IMR-90 (cell line): ENCODE measurements around the gene PITRM1. TPM values are rescaled to one million over a fixed set of nuclear protein-coding genes. Genes with fewer than 3 reads are reported as not detected.

ENCODE experiments used
- ATAC-seq: fragments of 200-7000 bp; cut with Tn5 transposase; 2 replicates; pipeline ENCODE4 v1.9.1; 2020; ENCODE audit warnings: low read depth, mild to moderate bottlenecking, moderate library complexity
- BruUV-seq: library from RNA; stranded (reverse); fragments of 400-500 nt; replicated peaks from 2 replicates; lab custom pipeline; 2021; lab: Mats Ljungman, UMichigan
- CTCF ChIA-PET: fragments of 300-600 bp; formaldehyde crosslinking; extraction: SDS; loops from one replicate; lab custom pipeline; 2021; ENCODE audit warnings: antibody characterized with exemption; lab: Yijun Ruan, JAX
- POLR2A ChIA-PET: fragments of 300-600 bp; sonication (Branson Sonifier 250); formaldehyde crosslinking; loops from one replicate; lab custom pipeline; 2022; ENCODE audit warnings: antibody characterized with exemption; ENCODE audit not compliant: unreplicated experiment; lab: Charles Lee
- DNase-seq: peaks from one replicate; pipeline ENCODE4 v3.0.0; 2013
- H2AFZ ChIP-seq: replicated peaks from 2 replicates; pipeline ENCODE3; 2013; ENCODE audit warnings: low read length, mild to moderate bottlenecking; ENCODE audit not compliant: poor library complexity
- H2AK5ac ChIP-seq: 2 replicates; pipeline ENCODE4 v1.6.1; 2013; ENCODE audit warnings: low read depth, low read length, inconsistent platforms
- H2AK9ac ChIP-seq: replicated peaks from 2 replicates; pipeline ENCODE3; 2013; ENCODE audit warnings: mild to moderate bottlenecking, low read depth, low read length, moderate library complexity; ENCODE audit not compliant: poor library complexity
- H2BK120ac ChIP-seq: 2 replicates; pipeline ENCODE4 v1.6.1; 2013; ENCODE audit warnings: low read depth, low read length, inconsistent platforms
- H2BK15ac ChIP-seq: 3 replicates; pipeline ENCODE4 v1.6.1; 2013; ENCODE audit warnings: low read depth, low read length, inconsistent platforms
- H2BK20ac ChIP-seq: 2 replicates; pipeline ENCODE4 v1.6.1; 2013; ENCODE audit warnings: low read depth, mild to moderate bottlenecking, inconsistent platforms, low read length, moderate library complexity
- H2BK5ac ChIP-seq: 2 replicates; pipeline ENCODE4 v1.6.1; 2013; ENCODE audit warnings: mild to moderate bottlenecking, low read depth, low read length, inconsistent platforms; ENCODE audit not compliant: poor library complexity, severe bottlenecking
- H3K14ac ChIP-seq: replicated peaks from 2 replicates; pipeline ENCODE4 v1.6.1; 2013; ENCODE audit warnings: low read depth, low read length, inconsistent platforms
- H3K18ac ChIP-seq: 2 replicates; pipeline ENCODE4 v1.6.1; 2013; ENCODE audit warnings: low read depth, low read length, control low read depth
- H3K23ac ChIP-seq: 2 replicates; pipeline ENCODE4 v1.6.1; 2013; ENCODE audit warnings: low read depth, low read length, inconsistent platforms
- H3K27ac ChIP-seq: 2 replicates; pipeline ENCODE4 v1.5.1; 2013; ENCODE audit warnings: mild to moderate bottlenecking, control low read depth, low read length; ENCODE audit not compliant: insufficient read depth
- H3K27me3 ChIP-seq: 2 replicates; pipeline ENCODE4 v1.6.1; 2013; ENCODE audit warnings: low read length; ENCODE audit not compliant: control insufficient read depth, insufficient read depth
- H3K36me3 ChIP-seq: 2 replicates; pipeline ENCODE4 v1.6.1; 2013; ENCODE audit warnings: low read length, mixed read lengths; ENCODE audit not compliant: control insufficient read depth, insufficient read depth
- H3K4ac ChIP-seq: 2 replicates; pipeline ENCODE4 v1.6.1; 2013; ENCODE audit warnings: low read depth, low read length, inconsistent platforms
- H3K4me1 ChIP-seq: 2 replicates; pipeline ENCODE4 v1.6.1; 2013; ENCODE audit warnings: low read length, mixed read lengths; ENCODE audit not compliant: control insufficient read depth, insufficient read depth
- H3K4me2 ChIP-seq: 2 replicates; pipeline ENCODE4 v1.6.1; 2013; ENCODE audit warnings: low read depth, mild to moderate bottlenecking, control low read depth, low read length, moderate library complexity
- H3K4me3 ChIP-seq: 2 replicates; pipeline ENCODE4 v1.5.1; 2013; ENCODE audit warnings: low read depth, mild to moderate bottlenecking, control low read depth, low read length, moderate library complexity; ENCODE audit not compliant: insufficient read depth
- H3K56ac ChIP-seq: 2 replicates; pipeline ENCODE4 v1.6.1; 2013; ENCODE audit warnings: low read length, inconsistent platforms; ENCODE audit not compliant: insufficient read depth; ENCODE audit errors: extremely low read depth
- H3K79me1 ChIP-seq, 2 experiments: 2 replicates each; pipeline ENCODE4 v1.6.1; 2013; ENCODE audit warnings: low read length in 2 of 2, inconsistent platforms in 1 of 2, low read depth in 1 of 2
- H3K9ac ChIP-seq: 2 replicates; pipeline ENCODE4 v1.6.1; 2013; ENCODE audit warnings: low read depth, low read length, control low read depth
- H3K9me1 ChIP-seq: 2 replicates; pipeline ENCODE4 v1.6.1; 2013; ENCODE audit warnings: low read length, inconsistent platforms; ENCODE audit not compliant: insufficient read depth
- H3K9me3 ChIP-seq: 2 replicates; pipeline ENCODE4 v1.6.1; 2013; ENCODE audit warnings: low read length; ENCODE audit not compliant: control insufficient read depth, insufficient read depth
- H4K20me1 ChIP-seq: 2 replicates; pipeline ENCODE4 v1.6.1; 2013; ENCODE audit warnings: low read length, inconsistent platforms; ENCODE audit not compliant: insufficient read depth
- H4K5ac ChIP-seq: 2 replicates; pipeline ENCODE4 v1.6.1; 2013; ENCODE audit warnings: mild to moderate bottlenecking, low read depth, low read length, control low read depth
- H4K8ac ChIP-seq, 2 experiments: 2 replicates each; pipeline ENCODE4 v1.6.1; 2013; ENCODE audit warnings: low read depth in 2 of 2, low read length in 2 of 2, control low read depth in 1 of 2, inconsistent platforms in 1 of 2
- H4K91ac ChIP-seq: 2 replicates; pipeline ENCODE4 v1.6.1; 2013; ENCODE audit warnings: low read depth, low read length, inconsistent platforms; ENCODE audit not compliant: insufficient read depth
- BHLHE40 ChIP-seq: fragments of 150-350 bp; IDR thresholded peaks from 2 replicates; pipeline ENCODE4 v1.6.1; 2016; ENCODE audit warnings: mild to moderate bottlenecking, low read depth, low read length
- CEBPB ChIP-seq: IDR thresholded peaks from 2 replicates; pipeline ENCODE4 v1.6.1; 2012; ENCODE audit warnings: low read depth, low read length, improper control_type of control experiment
- CHD1 ChIP-seq: IDR thresholded peaks from 2 replicates; pipeline ENCODE4 v1.6.1; 2012; ENCODE audit warnings: low read depth, low read length, improper control_type of control experiment
- MAFK ChIP-seq: IDR thresholded peaks from 2 replicates; pipeline ENCODE4 v1.6.1; 2012; ENCODE audit warnings: low read depth, low read length, improper control_type of control experiment
- MAZ ChIP-seq: IDR thresholded peaks from 2 replicates; pipeline ENCODE4 v1.6.1; 2012; ENCODE audit warnings: low read depth, mild to moderate bottlenecking, low read length, improper control_type of control experiment, moderate library complexity, borderline replicate concordance
- MXI1 ChIP-seq: IDR thresholded peaks from 2 replicates; pipeline ENCODE4 v1.6.1; 2012; ENCODE audit warnings: low read depth, mild to moderate bottlenecking, low read length, moderate library complexity, borderline replicate concordance
- POLR2A ChIP-seq: IDR thresholded peaks from 2 replicates; pipeline ENCODE4 v1.6.1; 2012; ENCODE audit warnings: mild to moderate bottlenecking, low read depth, low read length
- RAD21 ChIP-seq: IDR thresholded peaks from 2 replicates; pipeline ENCODE4 v1.6.1; 2012; ENCODE audit warnings: low read length, improper control_type of control experiment
- RFX5 ChIP-seq: IDR thresholded peaks from 2 replicates; pipeline ENCODE4 v1.8.0; 2012; ENCODE audit warnings: low read depth, mild to moderate bottlenecking, low read length, moderate library complexity
- WGBS, 2 experiments: methylation state at CpG; one replicate each; pipeline versions ENCODE4 v1.1.5 to v1.1.7; 2013; ENCODE audit warnings: missing lambda C conversion rate in 2 of 2; ENCODE audit not compliant: insufficient read length in 1 of 2; ENCODE audit errors: extremely low coverage in 2 of 2; 5-methylcytosine and 5-hydroxymethylcytosine counted together
- dilution Hi-C: fragments of 300-500 bp; cut with HindIII; formaldehyde crosslinking; loops from one replicate; pipeline ENCODE4 v1.14.3; 2018; ENCODE audit warnings: low sequenced_read_pairs; ENCODE audit not compliant: unreplicated experiment
- in situ Hi-C: fragments of 300-500 bp; cut with MboI; formaldehyde crosslinking; loops from 3 replicates; pipeline ENCODE4 v1.14.3; 2019; ENCODE audit warnings: low sequenced_read_pairs, inconsistent platforms, mixed read lengths
- intact Hi-C: fragments of 100-400 bp; cut with micrococcal nuclease; formaldehyde crosslinking; loops from 2 replicates; pipeline ENCODE4 v1.10.0; 2022
- polyA plus RNA-seq, 3 experiments: library from polyadenylated mRNA; depleted of rRNA; stranded (reverse); fragments of >200 nt; gene quantifications; 2 replicates each; pipeline ENCODE4 v1.2.3, GENCODE V29; 2012; ENCODE audit warnings: low replicate concordance in 1 of 3
- total RNA-seq: library from RNA; depleted of rRNA; stranded (reverse); fragments of >200 nt; gene quantifications from 2 replicates; pipeline ENCODE4 v1.2.3, GENCODE V29; 2012
- TF ChIP-seq, protein P1 (sequence below): conservative IDR thresholded peaks from 2 replicates; pipeline ENCODE4 v1.5.1; 2012; ENCODE audit warnings: mild to moderate bottlenecking, low read depth, low read length, improper control_type of control experiment
- TF ChIP-seq, protein P2 (sequence below): fragments of 150-350 bp; IDR thresholded peaks from 2 replicates; pipeline ENCODE4 v1.6.1; 2016; ENCODE audit warnings: low read depth, mild to moderate bottlenecking, low read length, moderate library complexity, borderline replicate concordance

The PITRM1 gene
- total and polyA plus RNA-seq, 2 of the 4 experiments (the other 2 are of a cell fraction), result 97.1 to 124 TPM

DNA sequence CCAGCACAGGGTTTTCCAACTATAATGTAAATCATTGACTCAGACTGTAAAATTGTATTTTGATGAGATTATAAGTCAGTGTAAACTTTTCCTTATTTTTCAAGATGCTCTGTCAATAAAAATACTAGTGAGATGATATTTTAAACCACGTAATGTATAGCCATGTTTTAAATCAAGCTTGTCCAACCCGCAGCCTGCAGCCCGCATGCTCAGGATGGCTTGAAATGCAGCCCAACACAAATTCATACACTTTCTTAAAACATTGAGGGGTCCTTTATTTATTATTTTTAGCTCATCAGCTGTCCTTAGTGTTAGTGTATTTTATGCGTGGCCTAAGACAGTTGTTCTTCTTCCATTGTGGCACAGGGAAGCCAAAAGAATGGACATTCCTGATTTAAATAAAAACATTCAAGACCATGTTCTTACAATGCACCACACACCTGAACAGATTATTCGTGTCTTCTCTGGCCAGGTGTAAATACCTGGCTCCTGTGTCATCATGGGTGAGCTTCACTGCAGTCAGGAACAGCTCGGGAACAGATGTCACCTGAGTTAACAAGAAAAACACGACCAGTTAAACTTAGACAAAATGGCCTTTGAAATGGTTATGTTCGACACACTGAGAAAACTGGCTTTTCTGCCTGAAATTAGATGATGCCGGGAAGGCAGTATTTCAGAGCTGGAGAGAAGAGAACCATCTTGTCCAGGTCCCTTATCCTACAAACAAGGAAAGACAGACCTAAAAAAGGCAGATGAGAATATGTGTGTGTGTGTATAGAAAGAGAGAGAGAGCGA is 5.9 kb downstream of the PITRM1 start:
- no peak for TF ChIP-seq RAD21
- TF ChIP-seq, protein P1, sequence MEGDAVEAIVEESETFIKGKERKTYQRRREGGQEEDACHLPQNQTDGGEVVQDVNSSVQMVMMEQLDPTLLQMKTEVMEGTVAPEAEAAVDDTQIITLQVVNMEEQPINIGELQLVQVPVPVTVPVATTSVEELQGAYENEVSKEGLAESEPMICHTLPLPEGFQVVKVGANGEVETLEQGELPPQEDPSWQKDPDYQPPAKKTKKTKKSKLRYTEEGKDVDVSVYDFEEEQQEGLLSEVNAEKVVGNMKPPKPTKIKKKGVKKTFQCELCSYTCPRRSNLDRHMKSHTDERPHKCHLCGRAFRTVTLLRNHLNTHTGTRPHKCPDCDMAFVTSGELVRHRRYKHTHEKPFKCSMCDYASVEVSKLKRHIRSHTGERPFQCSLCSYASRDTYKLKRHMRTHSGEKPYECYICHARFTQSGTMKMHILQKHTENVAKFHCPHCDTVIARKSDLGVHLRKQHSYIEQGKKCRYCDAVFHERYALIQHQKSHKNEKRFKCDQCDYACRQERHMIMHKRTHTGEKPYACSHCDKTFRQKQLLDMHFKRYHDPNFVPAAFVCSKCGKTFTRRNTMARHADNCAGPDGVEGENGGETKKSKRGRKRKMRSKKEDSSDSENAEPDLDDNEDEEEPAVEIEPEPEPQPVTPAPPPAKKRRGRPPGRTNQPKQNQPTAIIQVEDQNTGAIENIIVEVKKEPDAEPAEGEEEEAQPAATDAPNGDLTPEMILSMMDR, result no peak
- TF ChIP-seq CEBPB, result no peak
- no peak for TF ChIP-seq POLR2A
- no peak for TF ChIP-seq MAZ
- TF ChIP-seq CHD1, result no peak
- TF ChIP-seq MAFK, result no peak
- TF ChIP-seq BHLHE40, result no peak
- TF ChIP-seq, protein P2, sequence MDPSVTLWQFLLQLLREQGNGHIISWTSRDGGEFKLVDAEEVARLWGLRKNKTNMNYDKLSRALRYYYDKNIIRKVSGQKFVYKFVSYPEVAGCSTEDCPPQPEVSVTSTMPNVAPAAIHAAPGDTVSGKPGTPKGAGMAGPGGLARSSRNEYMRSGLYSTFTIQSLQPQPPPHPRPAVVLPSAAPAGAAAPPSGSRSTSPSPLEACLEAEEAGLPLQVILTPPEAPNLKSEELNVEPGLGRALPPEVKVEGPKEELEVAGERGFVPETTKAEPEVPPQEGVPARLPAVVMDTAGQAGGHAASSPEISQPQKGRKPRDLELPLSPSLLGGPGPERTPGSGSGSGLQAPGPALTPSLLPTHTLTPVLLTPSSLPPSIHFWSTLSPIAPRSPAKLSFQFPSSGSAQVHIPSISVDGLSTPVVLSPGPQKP, result no peak
- no peak for TF ChIP-seq RFX5
- no peak for TF ChIP-seq MXI1
- Histone ChIP-seq H2BK15ac (no peak overlapping the region), H3K14ac (no peak overlapping the region), H3K9ac (no peak overlapping the region), H3K56ac (no peak overlapping the region), H3K4me2 (no peak overlapping the region), H3K27me3 (no peaks in the 10 kb centered on the region), H4K8ac (no peak overlapping the region), H3K79me1 (peaks cover 23 to 71% of the 10 kb centered on the region in 2 experiments), H3K4me1 (0 out of 2 replicates have a peak, but pooled peaks cover 1% of the 10 kb centered on the region), H3K9me1 (peaks cover 3% of the 10 kb centered on the region; the same call in 1 of the 2 replicates), H4K91ac (no peak overlapping the region), H3K4ac (no peak overlapping the region), H3K18ac (no peak overlapping the region), H2AK5ac (no peak overlapping the region), H2BK20ac (no peak overlapping the region), H2AK9ac (no peak overlapping the region), H3K4me3 (no peak overlapping the region), H3K36me3 (peaks cover 56% of the 10 kb centered on the region), H3K23ac (no peak overlapping the region), H3K9me3 (no peaks in the 10 kb centered on the region), H4K5ac (no peak overlapping the region), H4K20me1 (peaks cover 8% of the 10 kb centered on the region; the same call in 1 of the 2 replicates), H2BK5ac (no peak overlapping the region), H2AFZ (no peak overlapping the region), H2BK120ac (no peak overlapping the region), H3K27ac (no peak overlapping the region)
- BruUV-seq, result no TSS peak
- ChIA-PET CTCF (no interaction called here), POLR2A (no interaction called here)
- intact Hi-C loops (no loop called here), in situ Hi-C loops (no loop called here), dilution Hi-C loops (no loop called here)
- WGBS, 2 experiments, result 100% methylated on average over 1 of the region's 10 CpGs; no CpG with 5 or more reads in 1 of the 2 experiments
- ATAC-seq, result no peak
- DNase-seq, result no peak
